ENCODE measurements around the gene IGSF9. TPM values are rescaled to one million over a fixed set of nuclear protein-coding genes. Genes with fewer than 3 reads are reported as not detected.

The IGSF9 gene
- total RNA-seq, 2 donors from 2014 or later, result 7.5 to 9.2 TPM

DNA sequence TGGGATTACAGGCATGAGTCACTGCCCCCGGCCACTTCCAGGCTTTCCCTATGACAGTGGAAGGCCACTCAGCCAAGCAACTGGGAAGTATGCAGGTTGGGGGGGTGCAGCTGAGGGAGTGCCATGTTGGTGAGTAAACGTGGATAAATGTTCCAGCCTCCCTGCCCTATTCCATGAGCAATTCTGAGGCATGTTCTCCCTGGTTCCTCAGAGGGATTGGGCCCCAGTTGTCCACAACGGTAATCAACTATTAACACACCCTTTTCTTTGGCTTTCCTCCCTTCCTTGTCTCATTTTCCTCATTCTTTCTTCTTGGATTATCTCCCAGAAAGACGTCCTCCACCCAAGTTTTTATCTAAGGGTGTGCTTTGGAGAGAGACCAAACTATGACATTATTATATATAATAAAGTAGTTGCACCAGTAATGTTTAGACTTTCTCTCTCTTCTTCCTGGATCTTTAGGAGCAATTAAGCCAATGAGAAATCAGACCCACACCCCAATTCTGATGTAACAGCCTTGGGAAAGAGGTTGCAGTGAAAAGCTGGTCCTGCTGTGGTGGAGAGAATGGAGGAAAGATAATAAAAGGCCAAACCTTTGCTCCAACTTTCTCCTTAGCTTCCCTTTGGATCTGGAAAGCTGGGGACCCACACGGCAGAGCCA, 15.4 kb upstream of the IGSF9 start:
- H3K4me1 ChIP-seq (ENCODE audit: control insufficient read depth, insufficient read depth, low read length), result peaks cover 12% of the 10 kb centered on the region
- H3K27me3 ChIP-seq (ENCODE audit: control insufficient read depth, insufficient read depth, low read length, poor library complexity, severe bottlenecking), result no peaks in the 10 kb centered on the region
- DNase-seq, result no peak
- Mint-ChIP-seq H3K4me3 (no peak overlapping the region), H3K27ac (no peak overlapping the region), H3K9me3 (no peaks in the 10 kb centered on the region), H3K27me3 (ENCODE audit: insufficient read depth) (peaks cover 2% of the 10 kb centered on the region), H3K4me1 (peaks cover 17% of the 10 kb centered on the region), H3K36me3 (ENCODE audit: low read depth) (no peaks in the 10 kb centered on the region)
- H3K27ac ChIP-seq (ENCODE audit: low read depth, low read length), result no peak overlapping the region
- no peaks in the 10 kb centered on the region for H3K36me3 ChIP-seq (ENCODE audit: control insufficient read depth, insufficient read depth, low read length)
- H3K9me3 ChIP-seq (ENCODE audit: control insufficient read depth, low read length), result no peaks in the 10 kb centered on the region
- H3K9ac ChIP-seq (ENCODE audit: extremely low read depth, low read length, poor library complexity, severe bottlenecking), result no peak overlapping the region
- no peak for TF ChIP-seq CTCF (conservative IDR thresholded peaks at IDR 0.05)
- whole genome bisulfite sequencing, 2 experiments (ENCODE audit: insufficient coverage in 1 of 2, insufficient read length in 1 of 2), result 90 to 91% methylated on average over 3 to 4 of the region's 5 CpGs
- H3K4me3 ChIP-seq (ENCODE audit: low read length), result no peak overlapping the region

DNA sequence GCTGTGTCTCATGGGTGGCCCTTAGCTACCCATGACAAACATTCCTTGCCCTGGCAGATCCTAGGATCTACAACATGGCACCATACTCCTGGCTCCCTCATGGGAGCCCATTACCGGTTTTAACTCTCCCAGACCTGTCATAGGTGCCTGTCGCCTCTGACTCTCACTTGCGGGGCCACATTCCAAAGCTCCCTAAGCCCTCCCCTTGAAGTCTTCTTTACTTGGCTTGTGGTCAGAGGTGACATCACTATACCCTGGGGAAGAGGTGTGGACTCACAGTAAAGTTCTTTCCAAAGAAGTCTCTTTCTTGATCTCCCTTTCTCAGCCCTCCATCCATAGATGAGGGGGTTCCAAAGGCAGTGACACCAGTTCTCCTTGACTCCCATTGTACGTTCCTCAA, 14.0 kb upstream of the IGSF9 start:
- peaks cover 4% of the 10 kb centered on the region for H3K4me1 ChIP-seq (ENCODE audit: control insufficient read depth, insufficient read depth, low read length)
- no peak overlapping the region for H3K9ac ChIP-seq (ENCODE audit: extremely low read depth, low read length, poor library complexity, severe bottlenecking)
- WGBS, 2 experiments (ENCODE audit: insufficient coverage in 1 of 2, insufficient read length in 1 of 2), result 78 to 88% methylated on average over 4 of the region's 4 CpGs
- Mint-ChIP-seq H3K9me3 (no peaks in the 10 kb centered on the region), H3K27ac (no peak overlapping the region), H3K4me1 (peaks cover 14% of the 10 kb centered on the region), H3K27me3 (ENCODE audit: insufficient read depth) (peaks cover 2% of the 10 kb centered on the region), H3K4me3 (no peak overlapping the region), H3K36me3 (ENCODE audit: low read depth) (no peaks in the 10 kb centered on the region)
- no peak overlapping the region for H3K4me3 ChIP-seq (ENCODE audit: low read length)
- peak; percentile 65 for DNase-seq
- TF ChIP-seq CTCF (conservative IDR thresholded peaks at IDR 0.05), result no peak
- H3K27me3 ChIP-seq (ENCODE audit: control insufficient read depth, insufficient read depth, low read length, poor library complexity, severe bottlenecking), result no peaks in the 10 kb centered on the region
- no peaks in the 10 kb centered on the region for H3K9me3 ChIP-seq (ENCODE audit: control insufficient read depth, low read length)
- H3K27ac ChIP-seq (ENCODE audit: low read depth, low read length), result no peak overlapping the region
- no peaks in the 10 kb centered on the region for H3K36me3 ChIP-seq (ENCODE audit: control insufficient read depth, insufficient read depth, low read length)

DNA sequence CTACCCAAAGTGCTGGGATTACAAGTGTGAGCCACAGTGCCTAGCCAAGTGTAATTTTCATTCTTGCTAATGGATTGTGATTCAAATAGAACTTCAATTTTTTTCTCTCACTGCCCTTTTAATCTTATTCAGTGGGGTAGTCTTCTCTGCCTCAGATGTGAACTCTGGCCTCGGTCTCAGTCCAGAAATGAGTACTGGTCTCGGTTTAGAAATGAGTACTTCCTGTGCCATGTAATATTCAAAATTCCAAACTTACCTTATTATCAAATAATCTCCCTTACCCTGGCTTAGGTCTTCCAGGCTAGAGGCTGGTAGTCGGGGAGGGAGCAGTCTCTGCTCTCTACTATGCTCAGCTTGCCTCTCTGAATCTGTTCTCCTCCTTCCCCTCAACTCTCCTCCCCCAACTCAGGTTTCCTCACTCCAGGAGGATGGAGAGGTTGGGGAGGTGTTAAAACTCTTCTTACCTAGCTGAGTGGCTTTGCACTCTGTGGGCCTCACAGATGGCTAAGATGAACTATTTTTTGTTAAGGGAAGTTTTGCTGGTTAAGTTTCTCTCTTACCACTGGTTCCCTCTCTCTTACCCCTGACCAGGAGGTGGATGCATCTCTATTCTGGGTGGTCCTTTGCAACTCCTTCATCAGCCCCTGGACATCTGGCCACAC, 13.4 kb upstream of the IGSF9 start:
- H3K36me3 ChIP-seq (ENCODE audit: control insufficient read depth, insufficient read depth, low read length), result no peaks in the 10 kb centered on the region
- H3K27ac Mint-ChIP-seq, result no peak overlapping the region
- WGBS, 2 experiments (ENCODE audit: insufficient coverage in 1 of 2, insufficient read length in 1 of 2), result 50 to 62% methylated on average over 2 to 3 of the region's 3 CpGs

More for the DNA sequence above, 13.4 kb upstream of the IGSF9 start:
- Histone ChIP-seq H3K27ac (ENCODE audit: low read depth, low read length) (no peak overlapping the region), H3K4me1 (ENCODE audit: control insufficient read depth, insufficient read depth, low read length) (peaks cover 4% of the 10 kb centered on the region), H3K27me3 (ENCODE audit: control insufficient read depth, insufficient read depth, low read length, poor library complexity, severe bottlenecking) (no peaks in the 10 kb centered on the region), H3K4me3 (ENCODE audit: low read length) (no peak overlapping the region), H3K9ac (ENCODE audit: extremely low read depth, low read length, poor library complexity, severe bottlenecking) (no peak overlapping the region), H3K9me3 (ENCODE audit: control insufficient read depth, low read length) (no peaks in the 10 kb centered on the region)
- Mint-ChIP-seq H3K9me3 (no peaks in the 10 kb centered on the region), H3K27me3 (ENCODE audit: insufficient read depth) (peaks cover 2% of the 10 kb centered on the region), H3K4me1 (peaks cover 12% of the 10 kb centered on the region), H3K36me3 (ENCODE audit: low read depth) (no peaks in the 10 kb centered on the region), H3K4me3 (no peak overlapping the region)
- no peak for TF ChIP-seq CTCF (conservative IDR thresholded peaks at IDR 0.05)
- no peak for DNase-seq
